Measurements from ENCODE around the gene COG5. TPM values are rescaled to one million over a fixed set of nuclear protein-coding genes. Genes with fewer than 3 reads are reported as not detected.

Gene COG5
- total and polyA plus RNA-seq, 9 of the 15 experiments (the other 6 are each of a cell fraction or from before 2014, with no cell fraction given): 15.3 to 75.1 (median 56.4) TPM

GRCh38 chr7:107169120-107170050, 394.3 kb downstream of the COG5 start (continued):
- TF ChIP-seq YBX1 (IDR thresholded peaks at IDR 0.05) (no peak), CREB3L1 (IDR thresholded peaks at IDR 0.05; ENCODE audit: borderline replicate concordance, low read depth) (peak; percentile 68; the same call in 1 of the 2 replicates), KLF1 (tag; IDR thresholded peaks at IDR 0.05) (no peak), ZNF449 (CRISPR knock-in tag; IDR thresholded peaks at IDR 0.05) (0 out of 2 replicates have a peak, but pooled peaks have one; percentile 16), BRD4 (IDR thresholded peaks at IDR 0.05) (peak; percentile 77; the same call in 1 of the 2 replicates), ZNF165 (CRISPR knock-in tag; IDR thresholded peaks at IDR 0.05; ENCODE audit: borderline replicate concordance) (no peak), ZNF174 (CRISPR knock-in tag; IDR thresholded peaks at IDR 0.05) (no peak), ZBTB11 (CRISPR knock-in tag; IDR thresholded peaks at IDR 0.05) (no peak), ZNF354B (CRISPR knock-in tag; IDR thresholded peaks at IDR 0.05) (no peak), USF2 (CRISPR knock-in tag; IDR thresholded peaks at IDR 0.05) (peak; percentile 96), SRSF1 (IDR thresholded peaks at IDR 0.05; ENCODE audit: low read depth, low read length) (no peak), ZNF384 (IDR thresholded peaks at IDR 0.05; ENCODE audit: low read depth, low read length) (no peak), EGR1 (conservative IDR thresholded peaks at IDR 0.05) (peak; percentile 48)
